IMR-90 (cell line): ENCODE results near the gene SIGLEC15. TPM values are rescaled to one million over a fixed set of nuclear protein-coding genes. Genes with fewer than 3 reads are reported as not detected.
A peak's percentile ranks its signal among the peaks of the same experiment; 100 is the strongest.

ENCODE experiments used
- ATAC-seq: fragments of 200-7000 bp; cut with Tn5 transposase; 2 replicates; pipeline ENCODE4 v1.9.1; 2020; ENCODE audit warnings: low read depth, mild to moderate bottlenecking, moderate library complexity
- BruUV-seq: library from RNA; stranded (reverse); fragments of 400-500 nt; replicated peaks from 2 replicates; lab custom pipeline; 2021; lab: Mats Ljungman, UMichigan
- CTCF ChIA-PET: fragments of 300-600 bp; formaldehyde crosslinking; extraction: SDS; loops from one replicate; lab custom pipeline; 2021; ENCODE audit warnings: antibody characterized with exemption; lab: Yijun Ruan, JAX
- POLR2A ChIA-PET: fragments of 300-600 bp; sonication (Branson Sonifier 250); formaldehyde crosslinking; loops from one replicate; lab custom pipeline; 2022; ENCODE audit warnings: antibody characterized with exemption; ENCODE audit not compliant: unreplicated experiment; lab: Charles Lee
- DNase-seq: peaks from one replicate; pipeline ENCODE4 v3.0.0; 2013
- H2AFZ ChIP-seq: replicated peaks from 2 replicates; pipeline ENCODE3; 2013; ENCODE audit warnings: low read length, mild to moderate bottlenecking; ENCODE audit not compliant: poor library complexity
- H2AK5ac ChIP-seq: 2 replicates; pipeline ENCODE4 v1.6.1; 2013; ENCODE audit warnings: low read depth, low read length, inconsistent platforms
- H2AK9ac ChIP-seq: replicated peaks from 2 replicates; pipeline ENCODE3; 2013; ENCODE audit warnings: mild to moderate bottlenecking, low read depth, low read length, moderate library complexity; ENCODE audit not compliant: poor library complexity
- H2BK120ac ChIP-seq: 2 replicates; pipeline ENCODE4 v1.6.1; 2013; ENCODE audit warnings: low read depth, low read length, inconsistent platforms
- H2BK15ac ChIP-seq: 3 replicates; pipeline ENCODE4 v1.6.1; 2013; ENCODE audit warnings: low read depth, low read length, inconsistent platforms
- H2BK20ac ChIP-seq: 2 replicates; pipeline ENCODE4 v1.6.1; 2013; ENCODE audit warnings: low read depth, mild to moderate bottlenecking, inconsistent platforms, low read length, moderate library complexity
- H2BK5ac ChIP-seq: 2 replicates; pipeline ENCODE4 v1.6.1; 2013; ENCODE audit warnings: mild to moderate bottlenecking, low read depth, low read length, inconsistent platforms; ENCODE audit not compliant: poor library complexity, severe bottlenecking
- H3K14ac ChIP-seq: replicated peaks from 2 replicates; pipeline ENCODE4 v1.6.1; 2013; ENCODE audit warnings: low read depth, low read length, inconsistent platforms
- H3K18ac ChIP-seq: 2 replicates; pipeline ENCODE4 v1.6.1; 2013; ENCODE audit warnings: low read depth, low read length, control low read depth
- H3K23ac ChIP-seq: 2 replicates; pipeline ENCODE4 v1.6.1; 2013; ENCODE audit warnings: low read depth, low read length, inconsistent platforms
- H3K27ac ChIP-seq: 2 replicates; pipeline ENCODE4 v1.5.1; 2013; ENCODE audit warnings: mild to moderate bottlenecking, control low read depth, low read length; ENCODE audit not compliant: insufficient read depth
- H3K27me3 ChIP-seq: 2 replicates; pipeline ENCODE4 v1.6.1; 2013; ENCODE audit warnings: low read length; ENCODE audit not compliant: control insufficient read depth, insufficient read depth
- H3K36me3 ChIP-seq: 2 replicates; pipeline ENCODE4 v1.6.1; 2013; ENCODE audit warnings: low read length, mixed read lengths; ENCODE audit not compliant: control insufficient read depth, insufficient read depth
- H3K4ac ChIP-seq: 2 replicates; pipeline ENCODE4 v1.6.1; 2013; ENCODE audit warnings: low read depth, low read length, inconsistent platforms
- H3K4me1 ChIP-seq: 2 replicates; pipeline ENCODE4 v1.6.1; 2013; ENCODE audit warnings: low read length, mixed read lengths; ENCODE audit not compliant: control insufficient read depth, insufficient read depth
- H3K4me2 ChIP-seq: 2 replicates; pipeline ENCODE4 v1.6.1; 2013; ENCODE audit warnings: low read depth, mild to moderate bottlenecking, control low read depth, low read length, moderate library complexity
- H3K4me3 ChIP-seq: 2 replicates; pipeline ENCODE4 v1.5.1; 2013; ENCODE audit warnings: low read depth, mild to moderate bottlenecking, control low read depth, low read length, moderate library complexity; ENCODE audit not compliant: insufficient read depth
- H3K56ac ChIP-seq: 2 replicates; pipeline ENCODE4 v1.6.1; 2013; ENCODE audit warnings: low read length, inconsistent platforms; ENCODE audit not compliant: insufficient read depth; ENCODE audit errors: extremely low read depth
- H3K79me1 ChIP-seq, 2 experiments: 2 replicates each; pipeline ENCODE4 v1.6.1; 2013; ENCODE audit warnings: low read length in 2 of 2, inconsistent platforms in 1 of 2, low read depth in 1 of 2
- H3K9ac ChIP-seq: 2 replicates; pipeline ENCODE4 v1.6.1; 2013; ENCODE audit warnings: low read depth, low read length, control low read depth
- H3K9me1 ChIP-seq: 2 replicates; pipeline ENCODE4 v1.6.1; 2013; ENCODE audit warnings: low read length, inconsistent platforms; ENCODE audit not compliant: insufficient read depth
- H3K9me3 ChIP-seq: 2 replicates; pipeline ENCODE4 v1.6.1; 2013; ENCODE audit warnings: low read length; ENCODE audit not compliant: control insufficient read depth, insufficient read depth
- H4K20me1 ChIP-seq: 2 replicates; pipeline ENCODE4 v1.6.1; 2013; ENCODE audit warnings: low read length, inconsistent platforms; ENCODE audit not compliant: insufficient read depth
- H4K5ac ChIP-seq: 2 replicates; pipeline ENCODE4 v1.6.1; 2013; ENCODE audit warnings: mild to moderate bottlenecking, low read depth, low read length, control low read depth
- H4K8ac ChIP-seq, 2 experiments: 2 replicates each; pipeline ENCODE4 v1.6.1; 2013; ENCODE audit warnings: low read depth in 2 of 2, low read length in 2 of 2, control low read depth in 1 of 2, inconsistent platforms in 1 of 2
- H4K91ac ChIP-seq: 2 replicates; pipeline ENCODE4 v1.6.1; 2013; ENCODE audit warnings: low read depth, low read length, inconsistent platforms; ENCODE audit not compliant: insufficient read depth
- CHD1 ChIP-seq: IDR thresholded peaks from 2 replicates; pipeline ENCODE4 v1.6.1; 2012; ENCODE audit warnings: low read depth, low read length, improper control_type of control experiment
- ELK1 ChIP-seq: fragments of 150-350 bp; IDR thresholded peaks from 2 replicates; pipeline ENCODE4 v1.6.1; 2016; ENCODE audit warnings: low read depth, mild to moderate bottlenecking, low read length, moderate library complexity, borderline replicate concordance
- FOS ChIP-seq: fragments of 150-350 bp; IDR thresholded peaks from 2 replicates; pipeline ENCODE4 v1.6.1; 2016; ENCODE audit warnings: low read depth, low read length
- MAZ ChIP-seq: IDR thresholded peaks from 2 replicates; pipeline ENCODE4 v1.6.1; 2012; ENCODE audit warnings: low read depth, mild to moderate bottlenecking, low read length, improper control_type of control experiment, moderate library complexity, borderline replicate concordance
- MXI1 ChIP-seq: IDR thresholded peaks from 2 replicates; pipeline ENCODE4 v1.6.1; 2012; ENCODE audit warnings: low read depth, mild to moderate bottlenecking, low read length, moderate library complexity, borderline replicate concordance
- SMC3 ChIP-seq: fragments of 150-350 bp; IDR thresholded peaks from 2 replicates; pipeline ENCODE4 v1.6.1; 2016; ENCODE audit warnings: low read depth, mild to moderate bottlenecking, antibody characterized with exemption, low read length, moderate library complexity
- WGBS, 2 experiments: methylation state at CpG; one replicate each; pipeline versions ENCODE4 v1.1.5 to v1.1.7; 2013; ENCODE audit warnings: missing lambda C conversion rate in 2 of 2; ENCODE audit not compliant: insufficient read length in 1 of 2; ENCODE audit errors: extremely low coverage in 2 of 2; 5-methylcytosine and 5-hydroxymethylcytosine counted together
- dilution Hi-C: fragments of 300-500 bp; cut with HindIII; formaldehyde crosslinking; loops from one replicate; pipeline ENCODE4 v1.14.3; 2018; ENCODE audit warnings: low sequenced_read_pairs; ENCODE audit not compliant: unreplicated experiment
- in situ Hi-C: fragments of 300-500 bp; cut with MboI; formaldehyde crosslinking; loops from 3 replicates; pipeline ENCODE4 v1.14.3; 2019; ENCODE audit warnings: low sequenced_read_pairs, inconsistent platforms, mixed read lengths
- intact Hi-C: fragments of 100-400 bp; cut with micrococcal nuclease; formaldehyde crosslinking; loops from 2 replicates; pipeline ENCODE4 v1.10.0; 2022
- polyA plus RNA-seq, 3 experiments: library from polyadenylated mRNA; depleted of rRNA; stranded (reverse); fragments of >200 nt; gene quantifications; 2 replicates each; pipeline ENCODE4 v1.2.3, GENCODE V29; 2012; ENCODE audit warnings: low replicate concordance in 1 of 3
- total RNA-seq: library from RNA; depleted of rRNA; stranded (reverse); fragments of >200 nt; gene quantifications from 2 replicates; pipeline ENCODE4 v1.2.3, GENCODE V29; 2012

SIGLEC15 gene
- total and polyA plus RNA-seq, 2 of the 4 experiments (the other 2 are of a cell fraction), result 1.1 to 1.8 TPM

GRCh38 chr18:45828917-45829811 lies 3.7 kb downstream of the SIGLEC15 start:
- H3K4me3 ChIP-seq, result no peak overlapping the region
- ChIA-PET CTCF (no interaction called here), POLR2A (no interaction called here)
- peak overlapping the region; percentile 79 for H3K18ac ChIP-seq
- 0 out of 2 replicates have a peak overlapping the region, but pooled peaks have one; percentile 81 for H3K56ac ChIP-seq
- peak overlapping the region; percentile 99 for H3K4ac ChIP-seq
- H3K9me3 ChIP-seq, result no peaks in the 10 kb centered on the region
- H2BK15ac ChIP-seq, result peak overlapping the region; percentile 97; the same call in 2 of the 3 replicates
- peak overlapping the region; percentile 100 for H2AK5ac ChIP-seq
- H4K5ac ChIP-seq, result peak overlapping the region; percentile 53
- H2AK9ac ChIP-seq, result peak overlapping the region; percentile 92
- peak overlapping the region; percentile 99 for H3K14ac ChIP-seq
- H3K79me1 ChIP-seq, result peaks cover 0 to 16% of the 10 kb centered on the region in 2 experiments; a peak in 2 of 4 replicates
- no peak overlapping the region for H3K4me2 ChIP-seq
- peak overlapping the region; percentile 99 for H2BK20ac ChIP-seq
- H2BK5ac ChIP-seq, result peak overlapping the region; percentile 98
- peak overlapping the region; percentile 99 for H3K23ac ChIP-seq
- peak overlapping the region; percentile 96 to 99 for H4K8ac ChIP-seq
- intact Hi-C loops (no loop called here), dilution Hi-C loops (no loop called here), in situ Hi-C loops (no loop called here)
- peak overlapping the region; percentile 95 for H3K27ac ChIP-seq
- 14% methylated on average over 2 of the region's 9 CpGs; no CpG with 5 or more reads in 1 of the 2 experiments for WGBS, 2 experiments
- BruUV-seq, result no TSS peak
- H3K36me3 ChIP-seq, result no peaks in the 10 kb centered on the region
- H3K9ac ChIP-seq, result no peak overlapping the region
- DNase-seq (no peak), ATAC-seq (peak; percentile 4; the same call in 1 of the 2 replicates)
- no peaks in the 10 kb centered on the region for H4K20me1 ChIP-seq
- peak overlapping the region; percentile 99 for H2BK120ac ChIP-seq
- TF ChIP-seq CHD1 (no peak), FOS (no peak), SMC3 (no peak), MAZ (no peak), MXI1 (no peak), ELK1 (no peak)
- peak overlapping the region; percentile 98 for H4K91ac ChIP-seq
- peaks cover 23% of the 10 kb centered on the region for H3K4me1 ChIP-seq
- peaks cover 33% of the 10 kb centered on the region for H3K9me1 ChIP-seq
- H2AFZ ChIP-seq, result peak overlapping the region; percentile 76
- H3K27me3 ChIP-seq, result no peaks in the 10 kb centered on the region
